HepG2 (cell line): ENCODE results near the gene DDX31. TPM values are rescaled to one million over a fixed set of nuclear protein-coding genes. Genes with fewer than 3 reads are reported as not detected.

ENCODE experiments used
- ATAC-seq: fragments of 200-7000 bp; cut with Tn5 transposase; 3 replicates; pipeline ENCODE4 v1.9.1; 2020; ENCODE audit warnings: mild to moderate bottlenecking, moderate library complexity
- BruUV-seq: library from RNA; stranded (reverse); fragments of 400-500 nt; replicated peaks from 2 replicates; lab custom pipeline; 2021; lab: Mats Ljungman, UMichigan
- CTCF ChIA-PET: fragments of 300-600 bp; formaldehyde crosslinking; extraction: SDS; loops from one replicate; lab custom pipeline; 2021; ENCODE audit warnings: low total read pairs, inconsistent platforms, low intra/inter-chr PET ratio; lab: Yijun Ruan, JAX
- POLR2A ChIA-PET: fragments of 350-600 bp; sonication (Branson Sonifier 250); formaldehyde crosslinking; loops from one replicate; lab custom pipeline; 2020; ENCODE audit warnings: antibody characterized with exemption, inconsistent platforms; lab: Yijun Ruan, JAX
- DNase-seq: peaks from one replicate; pipeline ENCODE4 v3.0.0-alpha.2; 2015; ENCODE audit warnings: low spot score
- FAIRE-seq: peaks from 3 replicates; lab custom pipeline; 2011; peaks lifted over from hg19 to GRCh38; lab: Jason Lieb, UNC
- H2AFZ ChIP-seq: one replicate; pipeline ENCODE4 v1.6.1; 2011; ENCODE audit warnings: low read length, inconsistent platforms
- H3K27ac ChIP-seq: fragments of 300-600 bp; 3 replicates; pipeline ENCODE4 v1.8.0; 2011; ENCODE audit warnings: mixed run types, mild to moderate bottlenecking, mixed read lengths, low read length, inconsistent platforms; ENCODE audit not compliant: insufficient read depth; ENCODE audit errors: extremely low read length
- H3K27me3 ChIP-seq, 2 experiments: fragments of 200-600 bp in 1 of 2; 2 replicates in 1 of 2; 3 replicates in 1 of 2; pipeline versions ENCODE4 v1.6.0 to v1.8.0; 2011; ENCODE audit warnings: low read length in 2 of 2, mild to moderate bottlenecking in 2 of 2, moderate library complexity in 2 of 2, inconsistent platforms in 1 of 2; ENCODE audit not compliant: insufficient read depth in 2 of 2, control insufficient read depth in 1 of 2
- H3K36me3 ChIP-seq, 2 experiments: fragments of 200-600 bp in 1 of 2; replicated peaks in 1 of 2; 2 replicates in 1 of 2; 3 replicates in 1 of 2; pipeline versions ENCODE4 v1.5.1 to v1.8.0; 2011; ENCODE audit warnings: low read length in 2 of 2, inconsistent platforms in 1 of 2; ENCODE audit not compliant: insufficient read depth in 2 of 2, control insufficient read depth in 1 of 2
- H3K4me1 ChIP-seq: 2 replicates; pipeline ENCODE4 v1.5.1; 2012; ENCODE audit warnings: low read length, inconsistent platforms; ENCODE audit not compliant: insufficient read depth
- H3K4me2 ChIP-seq: 2 replicates; pipeline ENCODE4 v1.6.0; 2011; ENCODE audit warnings: low read depth, low read length, inconsistent platforms
- H3K4me3 ChIP-seq, 3 experiments: fragments of 200-600 bp in 1 of 3; sonication (generic), shearing (Covaris generic) in 1 of 3; replicated peaks in 1 of 3; 2 replicates each; pipeline ENCODE4 v1.5.1; 2011 to 2016; ENCODE audit warnings: low read length in 3 of 3, inconsistent platforms in 2 of 3, low read depth in 2 of 3, mild to moderate bottlenecking in 2 of 3, control low read depth in 1 of 3, mixed read lengths in 1 of 3; ENCODE audit not compliant: insufficient read depth in 1 of 3
- H3K79me2 ChIP-seq: one replicate; pipeline ENCODE4 v1.6.1; 2011; ENCODE audit warnings: low read length, inconsistent platforms; ENCODE audit not compliant: insufficient read depth
- H3K9ac ChIP-seq: 2 replicates; pipeline ENCODE4 v1.6.0; 2011; ENCODE audit warnings: mild to moderate bottlenecking, low read depth, low read length, inconsistent platforms; ENCODE audit not compliant: insufficient read depth
- H3K9me3 ChIP-seq: 2 replicates; pipeline ENCODE4 v1.5.1; 2012; ENCODE audit warnings: mild to moderate bottlenecking, low read length
- H4K20me1 ChIP-seq: 2 replicates; pipeline ENCODE4 v1.6.0; 2011; ENCODE audit warnings: inconsistent platforms, mild to moderate bottlenecking, low read length, moderate library complexity; ENCODE audit not compliant: insufficient read depth
- ATF5 ChIP-seq: sonication (generic); formaldehyde crosslinking; IDR thresholded peaks from 2 replicates; pipeline ENCODE4 v1.4.0; 2020; ENCODE audit warnings: mild to moderate bottlenecking, low read depth, missing genetic modification reagents
- ERF ChIP-seq: IDR thresholded peaks from 2 replicates; pipeline ENCODE4 v1.6.1; 2018; ENCODE audit warnings: missing biosample characterization, missing genetic modification reagents
- HMGXB3 ChIP-seq: sonication (generic); formaldehyde crosslinking; IDR thresholded peaks from 2 replicates; pipeline ENCODE4 v1.4.0; 2020; ENCODE audit warnings: missing genetic modification reagents, borderline replicate concordance
- NFIB ChIP-seq: sonication (generic); formaldehyde crosslinking; IDR thresholded peaks from 2 replicates; pipeline ENCODE4 v1.9.0; 2021; ENCODE audit warnings: missing genetic modification reagents, mild to moderate bottlenecking, borderline replicate concordance
- SSRP1 ChIP-seq: IDR thresholded peaks from 2 replicates; pipeline ENCODE4 v1.6.1; 2016; ENCODE audit warnings: control low read depth
- THRA ChIP-seq: sonication (generic); formaldehyde crosslinking; IDR thresholded peaks from 2 replicates; pipeline ENCODE4 v1.4.0; 2020; ENCODE audit warnings: missing genetic modification reagents, borderline replicate concordance
- ZNF260 ChIP-seq: sonication (generic); formaldehyde crosslinking; IDR thresholded peaks from 2 replicates; pipeline ENCODE4 v1.4.0; 2020; ENCODE audit warnings: missing genetic modification reagents, low read depth, mild to moderate bottlenecking, borderline replicate concordance
- ZNF318 ChIP-seq: sonication (generic); formaldehyde crosslinking; IDR thresholded peaks from 2 replicates; pipeline ENCODE4 v1.4.0; 2020; ENCODE audit warnings: mild to moderate bottlenecking, missing genetic modification reagents
- ZNF766 ChIP-seq: sonication (generic); formaldehyde crosslinking; IDR thresholded peaks from 2 replicates; pipeline ENCODE4 v1.5.0; 2020; ENCODE audit warnings: missing genetic modification reagents, borderline replicate concordance
- WGBS: methylation state at CpG from one replicate; pipeline ENCODE4 v1.1.6; 2017; ENCODE audit warnings: low lambda C conversion rate; 5-methylcytosine and 5-hydroxymethylcytosine counted together
- in situ Hi-C: cut with HindIII; loops from 2 replicates; pipeline ENCODE4 v1.10.0; 2017; ENCODE audit warnings: low pct_unique_long_range_greater_than_20kb; ENCODE audit not compliant: extremely low pct_ligation_motif_present
- intact Hi-C: fragments of 100-400 bp; cut with micrococcal nuclease; formaldehyde crosslinking; loops from one replicate; pipeline ENCODE4 v1.10.0; 2022; ENCODE audit not compliant: unreplicated experiment
- polyA plus RNA-seq, 8 experiments: library from polyadenylated mRNA; depleted of rRNA in 3 of 8; stranded (reverse) in 7 of 8; unstranded in 1 of 8; fragments of >200 nt; fragmentation: Illumina TruSeq in 4 of 8; extraction: Trizol in 4 of 8; gene quantifications; 2 replicates each; pipeline versions ENCODE4 v1.2.1 to v1.2.3, GENCODE V29; 2011 to 2016; ENCODE audit warnings: low read depth in 4 of 8, missing spikeins in 1 of 8, mixed read lengths in 1 of 8; ENCODE audit not compliant: insufficient read depth in 1 of 8
- total RNA-seq, 5 experiments: library from RNA; depleted of rRNA; stranded (reverse); fragments of >200 nt; fragmentation: Illumina TruSeq; extraction: Trizol; gene quantifications; 2 replicates each; pipeline ENCODE4 v1.2.3, GENCODE V29; 2016; ENCODE audit warnings: low read depth in 1 of 5

Gene DDX31
- total and polyA plus RNA-seq, 2 of the 13 experiments (the other 11 are each of a cell fraction or from before 2014, with no cell fraction given), result 11.4 to 16.3 TPM

- ChIA-PET CTCF (no interaction called here), POLR2A (no interaction called here)
- Histone ChIP-seq H3K9ac (no peak overlapping the region), H3K4me3 (no peak overlapping the region), H3K9me3 (no peaks in the 10 kb centered on the region), H4K20me1 (no peaks in the 10 kb centered on the region), H3K27me3 (peaks cover 1 to 38% of the 10 kb centered on the region in 2 experiments; a peak in 4 of 5 replicates), H3K27ac (no peak overlapping the region), H3K4me1 (no peaks in the 10 kb centered on the region), H3K4me2 (no peak overlapping the region), H3K36me3 (peaks cover 2 to 14% of the 10 kb centered on the region in 2 experiments; a peak in 3 of 5 replicates), H2AFZ (no peak overlapping the region), H3K79me2 (no peaks in the 10 kb centered on the region)
- in situ Hi-C loops (no loop called here), intact Hi-C loops (no loop called here)
- no peak for DNase-seq
- FAIRE-seq, result no peak
- 80% methylated on average over 9 of the region's 9 CpGs for WGBS
- no TSS peak for BruUV-seq
- ATAC-seq, result no peak
- TF ChIP-seq ZNF318 (CRISPR knock-in tag) (no peak), HMGXB3 (no peak), SSRP1 (CRISPR knock-in tag) (no peak), ERF (CRISPR knock-in tag) (no peak), ZNF766 (CRISPR knock-in tag) (no peak), ZNF260 (no peak), NFIB (CRISPR knock-in tag) (no peak), THRA (no peak), ATF5 (CRISPR knock-in tag) (no peak)
Measured at GRCh38 chr9:132591751-132592314, 78.0 kb downstream of the DDX31 start.
